HEK293 (cell line): Measurements from ENCODE around the gene AREG.

Source experiments
- CTCF ChIA-PET: fragments of 350-600 bp; formaldehyde crosslinking; extraction: SDS; loops from one replicate; lab custom pipeline; 2021; ENCODE audit warnings: antibody characterized with exemption; lab: Yijun Ruan, JAX
- POLR2A ChIA-PET: fragments of 300-600 bp; formaldehyde crosslinking; extraction: SDS; loops from one replicate; lab custom pipeline; 2020; ENCODE audit warnings: antibody characterized with exemption, inconsistent platforms; lab: Yijun Ruan, JAX
- H3K27ac ChIP-seq: fragments of 200-500 bp; sonication (Bioruptor generic); 2 replicates; pipeline ENCODE4 v1.5.1; 2014; ENCODE audit warnings: low read depth, low read length, control low read depth, inconsistent platforms; ENCODE audit errors: extremely low read depth
- H3K36me3 ChIP-seq, 2 experiments: fragments of 200-500 bp in 1 of 2; sonication (Bioruptor generic) in 1 of 2; 1 replicate in 1 of 2; 2 replicates in 1 of 2; pipeline ENCODE4 v1.5.1; 2014 to 2017; ENCODE audit warnings: inconsistent platforms in 2 of 2, low read length in 2 of 2; ENCODE audit not compliant: control insufficient read depth in 2 of 2, insufficient read depth in 1 of 2
- H3K4me1 ChIP-seq: fragments of 200-500 bp; sonication (Bioruptor generic); 2 replicates; pipeline ENCODE4 v1.5.1; 2014; ENCODE audit warnings: mild to moderate bottlenecking, low read length, inconsistent platforms; ENCODE audit not compliant: control insufficient read depth, insufficient read depth
- H3K4me3 ChIP-seq: 2 replicates; pipeline ENCODE4 v1.5.1; 2011; ENCODE audit warnings: low read depth, mild to moderate bottlenecking, control low read depth, low read length, moderate library complexity
- H3K9me3 ChIP-seq: fragments of 200-500 bp; sonication (Bioruptor generic); 2 replicates; pipeline ENCODE4 v1.5.1; 2014; ENCODE audit warnings: low read depth, low read length, inconsistent platforms; ENCODE audit not compliant: control insufficient read depth, insufficient read depth
- EGR2 ChIP-seq: fragments of 450-650 bp; formaldehyde crosslinking; IDR thresholded peaks from 2 replicates; pipeline ENCODE4 v1.5.1; 2016; ENCODE audit warnings: low read depth, missing biosample characterization, missing genetic modification characterization
- FEZF1 ChIP-seq: fragments of 450-650 bp; formaldehyde crosslinking; IDR thresholded peaks from 2 replicates; pipeline ENCODE4 v1.5.1; 2016; ENCODE audit warnings: missing biosample characterization, missing genetic modification characterization
- ZNF133 ChIP-seq: fragments of 450-650 bp; formaldehyde crosslinking; IDR thresholded peaks from 2 replicates; pipeline ENCODE4 v1.5.1; 2016; ENCODE audit warnings: missing biosample characterization, missing genetic modification characterization
- ZNF202 ChIP-seq: fragments of 450-650 bp; formaldehyde crosslinking; IDR thresholded peaks from 2 replicates; pipeline ENCODE4 v1.5.1; 2016; ENCODE audit warnings: missing biosample characterization, missing genetic modification characterization, borderline replicate concordance
- ZNF366 ChIP-seq: fragments of 450-650 bp; formaldehyde crosslinking; conservative IDR thresholded peaks from 2 replicates; pipeline ENCODE4 v1.5.1; 2016; ENCODE audit warnings: missing biosample characterization, missing genetic modification characterization
- ZNF530 ChIP-seq: fragments of 450-650 bp; formaldehyde crosslinking; IDR thresholded peaks from 2 replicates; pipeline ENCODE4 v1.5.1; 2016; ENCODE audit warnings: low read depth, missing biosample characterization, missing genetic modification characterization
- ZNF544 ChIP-seq: fragments of 450-650 bp; formaldehyde crosslinking; IDR thresholded peaks from 2 replicates; pipeline ENCODE4 v1.5.0; 2017; ENCODE audit warnings: missing biosample characterization, missing genetic modification characterization
- ZNF548 ChIP-seq: fragments of 450-650 bp; formaldehyde crosslinking; IDR thresholded peaks from 2 replicates; pipeline ENCODE4 v1.5.1; 2016; ENCODE audit warnings: missing biosample characterization, missing genetic modification characterization
- ZNF585B ChIP-seq: fragments of 450-650 bp; formaldehyde crosslinking; IDR thresholded peaks from 2 replicates; pipeline ENCODE4 v1.5.1; 2016; ENCODE audit warnings: missing biosample characterization, missing genetic modification characterization
- ZNF610 ChIP-seq: fragments of 450-650 bp; formaldehyde crosslinking; IDR thresholded peaks from 2 replicates; pipeline ENCODE4 v1.5.1; 2016; ENCODE audit warnings: missing biosample characterization, missing genetic modification characterization, borderline replicate concordance
- ZNF629 ChIP-seq: fragments of 450-650 bp; formaldehyde crosslinking; IDR thresholded peaks from 2 replicates; pipeline ENCODE4 v1.5.1; 2017; ENCODE audit warnings: missing biosample characterization, missing genetic modification characterization
- ZNF645 ChIP-seq: fragments of 450-650 bp; formaldehyde crosslinking; IDR thresholded peaks from 2 replicates; pipeline ENCODE4; 2016; ENCODE audit warnings: missing biosample characterization, missing genetic modification characterization
- ZNF777 ChIP-seq: fragments of 450-650 bp; formaldehyde crosslinking; IDR thresholded peaks from 2 replicates; pipeline ENCODE4 v1.5.1; 2017; ENCODE audit warnings: missing biosample characterization, missing genetic modification characterization, borderline replicate concordance
- ZSCAN30 ChIP-seq: fragments of 450-650 bp; IDR thresholded peaks from 2 replicates; pipeline ENCODE4 v1.5.1; 2018; ENCODE audit warnings: missing biosample characterization, mild to moderate bottlenecking, missing genetic modification characterization, moderate library complexity
- TF ChIP-seq, protein P1 (sequence below): IDR thresholded peaks from 2 replicates; pipeline ENCODE4 v1.6.1; 2011; ENCODE audit warnings: mild to moderate bottlenecking, low read depth, low read length, borderline replicate concordance
- TF ChIP-seq, protein P2 (sequence below): fragments of 450-650 bp; formaldehyde crosslinking; IDR thresholded peaks from 2 replicates; pipeline ENCODE4 v1.5.1; 2016; ENCODE audit warnings: missing biosample characterization, missing genetic modification characterization
- TF ChIP-seq, protein P3 (sequence below): fragments of 450-650 bp; formaldehyde crosslinking; IDR thresholded peaks from 2 replicates; pipeline ENCODE4 v1.5.1; 2017; ENCODE audit warnings: missing biosample characterization, missing genetic modification characterization

The AREG gene

DNA sequence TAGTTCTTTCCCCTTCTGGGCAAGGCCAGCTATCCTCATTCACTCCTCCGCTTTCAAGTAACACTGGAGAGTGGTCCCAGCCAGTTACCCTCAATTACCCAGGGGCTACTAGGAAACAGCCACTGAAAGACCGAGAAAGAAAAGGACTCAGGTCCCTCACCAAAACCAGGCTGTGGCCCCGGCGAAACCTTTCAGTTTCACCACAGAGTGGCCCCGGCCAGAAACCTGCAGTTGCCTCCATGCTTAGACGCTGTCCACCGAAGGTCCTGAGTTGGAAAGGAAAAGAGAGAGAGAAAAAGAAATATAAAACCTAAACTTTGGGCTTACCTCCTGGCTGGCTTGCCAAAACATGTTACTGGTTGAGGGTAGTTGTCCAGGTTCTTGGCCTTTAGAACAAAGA lies 5.0 kb upstream of the AREG start (continued):
- TF ChIP-seq ZNF629 (tag by site-specific recombination) (no peak), ZNF133 (no peak)
- TF ChIP-seq, all 188 proteins: peak for 0

DNA sequence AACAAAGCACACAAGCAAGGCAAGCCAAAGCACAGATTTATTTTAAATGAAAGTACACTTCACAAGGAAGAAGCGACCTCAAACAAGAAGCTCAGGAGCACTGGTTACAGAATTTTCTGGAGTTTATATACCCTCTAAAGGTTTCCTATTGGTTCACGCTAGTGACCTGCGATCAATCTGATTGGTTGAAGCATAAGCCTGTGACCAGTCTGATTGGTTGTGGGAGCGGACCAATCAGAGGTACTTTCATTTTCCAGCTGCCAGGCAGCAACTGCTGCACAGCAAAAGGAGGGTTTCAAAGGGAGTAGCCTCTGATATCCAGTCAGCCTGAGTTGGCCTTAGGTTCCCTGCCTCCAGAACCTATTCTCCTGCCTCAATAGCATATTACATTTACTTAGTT lies 4.6 kb upstream of the AREG start:
- TF ChIP-seq ZNF777 (tag by site-specific recombination) (no peak), ZNF645 (no peak), ZSCAN30 (tag by site-specific recombination) (no peak)
- TF ChIP-seq, all 188 proteins: peak for 0
- no peaks in the 10 kb centered on the region for H3K9me3 ChIP-seq
- ChIA-PET CTCF (no interaction called here), POLR2A (no interaction called here)
- H3K4me3 ChIP-seq, result no peak overlapping the region
- H3K4me1 ChIP-seq, result no peaks in the 10 kb centered on the region
- no peak overlapping the region for H3K27ac ChIP-seq
- H3K36me3 ChIP-seq, result no peaks in the 10 kb centered on the region

DNA sequence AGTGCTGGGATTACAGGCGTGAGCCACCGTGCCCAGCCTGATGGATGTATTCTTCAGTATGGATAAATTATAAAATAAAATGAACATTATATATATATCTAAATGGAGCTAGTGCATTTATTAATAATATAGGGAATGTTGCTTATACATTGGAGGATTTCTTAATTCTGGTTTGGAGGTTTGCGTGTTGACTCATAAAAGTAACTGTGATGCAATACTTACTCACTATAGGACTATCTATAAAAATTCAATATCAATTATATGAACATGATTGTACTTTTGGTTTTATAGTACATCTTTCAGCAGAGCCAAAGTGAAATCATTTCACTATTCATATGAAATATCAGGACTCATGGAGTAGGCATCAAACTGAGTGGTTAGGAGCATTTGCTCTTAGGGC lies 3.2 kb upstream of the AREG start:
- H3K9me3 ChIP-seq, result no peaks in the 10 kb centered on the region
- TF ChIP-seq EGR2 (tag by site-specific recombination), result no peak
- TF ChIP-seq, protein P1, sequence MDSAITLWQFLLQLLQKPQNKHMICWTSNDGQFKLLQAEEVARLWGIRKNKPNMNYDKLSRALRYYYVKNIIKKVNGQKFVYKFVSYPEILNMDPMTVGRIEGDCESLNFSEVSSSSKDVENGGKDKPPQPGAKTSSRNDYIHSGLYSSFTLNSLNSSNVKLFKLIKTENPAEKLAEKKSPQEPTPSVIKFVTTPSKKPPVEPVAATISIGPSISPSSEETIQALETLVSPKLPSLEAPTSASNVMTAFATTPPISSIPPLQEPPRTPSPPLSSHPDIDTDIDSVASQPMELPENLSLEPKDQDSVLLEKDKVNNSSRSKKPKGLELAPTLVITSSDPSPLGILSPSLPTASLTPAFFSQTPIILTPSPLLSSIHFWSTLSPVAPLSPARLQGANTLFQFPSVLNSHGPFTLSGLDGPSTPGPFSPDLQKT, result no peak
- TF ChIP-seq ZNF530 (tag by site-specific recombination), result no peak
- no peak for TF ChIP-seq FEZF1
- TF ChIP-seq ZNF366 (tag by site-specific recombination), result no peak
- no peak for TF ChIP-seq ZNF202 (tag by site-specific recombination)
- TF ChIP-seq ZNF610, result no peak
- no peak for TF ChIP-seq ZNF548 (tag by site-specific recombination)
- ChIA-PET POLR2A (no interaction called here), CTCF (no interaction called here)
- no peak overlapping the region for H3K4me3 ChIP-seq
- H3K4me1 ChIP-seq, result no peaks in the 10 kb centered on the region
- no peak overlapping the region for H3K27ac ChIP-seq
- H3K36me3 ChIP-seq, result no peaks in the 10 kb centered on the region

GRCh38 chr4:74446193-74446868 lies 1.4 kb downstream of the AREG start:
- Histone ChIP-seq H3K4me1 (no peaks in the 10 kb centered on the region), H3K9me3 (no peaks in the 10 kb centered on the region), H3K36me3 (no peaks in the 10 kb centered on the region), H3K4me3 (no peak overlapping the region), H3K27ac (no peak overlapping the region)
- ChIA-PET POLR2A (no interaction called here), CTCF (interaction anchor here (0.9 kb wide), 1 partner anchor 10 kb away, joined by 4 read pairs; no protein-coding TSS in a partner anchor)
- TF ChIP-seq ZNF544, result no peak
- no peak for TF ChIP-seq ZNF585B
- TF ChIP-seq, protein P2, sequence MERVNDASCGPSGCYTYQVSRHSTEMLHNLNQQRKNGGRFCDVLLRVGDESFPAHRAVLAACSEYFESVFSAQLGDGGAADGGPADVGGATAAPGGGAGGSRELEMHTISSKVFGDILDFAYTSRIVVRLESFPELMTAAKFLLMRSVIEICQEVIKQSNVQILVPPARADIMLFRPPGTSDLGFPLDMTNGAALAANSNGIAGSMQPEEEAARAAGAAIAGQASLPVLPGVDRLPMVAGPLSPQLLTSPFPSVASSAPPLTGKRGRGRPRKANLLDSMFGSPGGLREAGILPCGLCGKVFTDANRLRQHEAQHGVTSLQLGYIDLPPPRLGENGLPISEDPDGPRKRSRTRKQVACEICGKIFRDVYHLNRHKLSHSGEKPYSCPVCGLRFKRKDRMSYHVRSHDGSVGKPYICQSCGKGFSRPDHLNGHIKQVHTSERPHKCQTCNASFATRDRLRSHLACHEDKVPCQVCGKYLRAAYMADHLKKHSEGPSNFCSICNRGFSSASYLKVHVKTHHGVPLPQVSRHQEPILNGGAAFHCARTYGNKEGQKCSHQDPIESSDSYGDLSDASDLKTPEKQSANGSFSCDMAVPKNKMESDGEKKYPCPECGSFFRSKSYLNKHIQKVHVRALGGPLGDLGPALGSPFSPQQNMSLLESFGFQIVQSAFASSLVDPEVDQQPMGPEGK, result no peak
- TF ChIP-seq, protein P3, sequence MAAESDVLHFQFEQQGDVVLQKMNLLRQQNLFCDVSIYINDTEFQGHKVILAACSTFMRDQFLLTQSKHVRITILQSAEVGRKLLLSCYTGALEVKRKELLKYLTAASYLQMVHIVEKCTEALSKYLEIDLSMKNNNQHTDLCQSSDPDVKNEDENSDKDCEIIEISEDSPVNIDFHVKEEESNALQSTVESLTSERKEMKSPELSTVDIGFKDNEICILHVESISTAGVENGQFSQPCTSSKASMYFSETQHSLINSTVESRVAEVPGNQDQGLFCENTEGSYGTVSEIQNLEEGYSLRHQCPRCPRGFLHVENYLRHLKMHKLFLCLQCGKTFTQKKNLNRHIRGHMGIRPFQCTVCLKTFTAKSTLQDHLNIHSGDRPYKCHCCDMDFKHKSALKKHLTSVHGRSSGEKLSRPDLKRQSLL (tag by site-specific recombination), result no peak
